A549 (cell line): ENCODE measurements around the gene SWAP70.

Experiments used
- CTCF ChIP-seq: fragments of >200 bp; sonication (Bioruptor Twin); formaldehyde crosslinking; IDR thresholded peaks from 3 replicates; pipeline ENCODE4 v1.5.1; 2016
- HOXA7 ChIP-seq: fragments of 250-450 bp; sonication (Bioruptor Pico); IDR thresholded peaks from 2 replicates; pipeline ENCODE4 v1.5.0; 2020; ENCODE audit warnings: mild to moderate bottlenecking, moderate library complexity
- KDM5A ChIP-seq: fragments of 200-600 bp; sonication (generic); IDR thresholded peaks from 2 replicates; pipeline ENCODE4 v1.6.1; 2016; ENCODE audit warnings: antibody characterized with exemption, mild to moderate bottlenecking
- PHF8 ChIP-seq: fragments of 200-600 bp; sonication (generic); IDR thresholded peaks from 2 replicates; pipeline ENCODE4 v1.6.1; 2016; ENCODE audit warnings: low read depth, mild to moderate bottlenecking, antibody characterized with exemption, moderate library complexity, borderline replicate concordance
- REST ChIP-seq: fragments of 200-600 bp; sonication (generic); IDR thresholded peaks from 2 replicates; pipeline ENCODE4 v1.6.1; 2016; ENCODE audit warnings: antibody characterized with exemption, mild to moderate bottlenecking, moderate library complexity
- ZFP36 ChIP-seq: fragments of 450-650 bp; IDR thresholded peaks from 2 replicates; pipeline ENCODE4 v1.6.1; 2014; ENCODE audit warnings: borderline replicate concordance; ENCODE audit not compliant: partially characterized antibody

- TF ChIP-seq CTCF: no peak
- no peak for TF ChIP-seq PHF8
- no peak for TF ChIP-seq ZFP36
- TF ChIP-seq HOXA7 (CRISPR knock-in tag): no peak
- no peak for TF ChIP-seq KDM5A
- TF ChIP-seq REST: no peak
Measured at GRCh38 chr11:9639985-9640384, 23.9 kb upstream of the SWAP70 start.
